ENCODE data around the gene PCDHB2. TPM values are rescaled to one million over a fixed set of nuclear protein-coding genes. Genes with fewer than 3 reads are reported as not detected.

Gene PCDHB2
- polyA plus RNA-seq (2013, experiment 1 of 2): 27.1 TPM
- 27.3 TPM for polyA plus RNA-seq (2013, experiment 2 of 2)

DNA sequence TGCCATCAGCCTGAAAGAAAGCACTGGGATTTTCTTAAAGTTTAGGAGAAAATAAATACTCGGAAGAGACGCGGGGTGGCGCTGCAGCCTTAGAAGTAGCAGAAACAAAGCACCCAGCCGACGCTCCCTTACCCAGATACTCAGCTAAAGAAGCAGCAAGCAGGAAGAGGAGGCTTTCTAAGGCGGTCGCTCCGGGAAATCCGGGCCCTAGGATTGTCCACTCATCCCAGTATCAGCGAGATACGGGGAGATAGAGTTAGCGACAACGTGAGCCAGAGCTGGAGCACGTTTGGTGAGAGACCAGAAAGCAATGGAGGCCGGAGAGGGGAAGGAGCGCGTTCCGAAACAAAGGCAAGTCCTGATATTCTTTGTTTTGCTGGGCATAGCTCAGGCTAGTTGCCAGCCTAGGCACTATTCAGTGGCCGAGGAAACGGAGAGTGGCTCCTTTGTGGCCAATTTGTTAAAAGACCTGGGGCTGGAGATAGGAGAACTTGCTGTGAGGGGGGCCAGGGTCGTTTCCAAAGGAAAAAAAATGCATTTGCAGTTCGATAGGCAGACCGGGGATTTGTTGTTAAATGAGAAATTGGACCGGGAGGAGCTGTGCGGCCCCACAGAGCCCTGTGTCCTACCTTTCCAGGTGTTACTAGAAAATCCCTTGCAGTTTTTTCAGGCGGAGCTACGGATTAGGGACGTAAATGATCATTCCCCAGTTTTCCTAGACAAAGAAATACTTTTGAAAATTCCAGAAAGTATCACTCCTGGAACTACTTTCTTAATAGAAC lies at the start of gene PCDHB2:
Gene PCDHB2 (plus strand): TSS at position 135 of the 782 bp plus-strand sequence. CDS start 176 bp downstream, at position 311.
- Histone ChIP-seq H3K4me2 (ENCODE audit: insufficient read depth, low read length, poor library complexity, severe bottlenecking) (peak within 1 kb of the TSS; percentile 49), H3K18ac (ENCODE audit: low read length) (peak within 1 kb of the TSS; percentile 90), H2BK5ac (ENCODE audit: low read length) (peak within 1 kb of the TSS; percentile 85), H4K8ac (ENCODE audit: low read depth, low read length) (peak within 1 kb of the TSS; percentile 33), H3K4me3 (ENCODE audit: low read length in 2 of 2) (peak within 1 kb of the TSS; percentile 84 to 89), H4K91ac (ENCODE audit: low read depth, low read length, poor library complexity) (no peak within 1 kb of the TSS), H3K36me3 (replicated peaks in 1 of 2; ENCODE audit: control insufficient read depth in 2 of 2, insufficient read depth in 2 of 2, low read length in 2 of 2) (peaks cover 6 to 35% of the 10 kb centered on the region in 2 donors), H3K79me1 (ENCODE audit: low read depth, low read length) (no peaks in the 10 kb centered on the region), H3K27me3 (ENCODE audit: control insufficient read depth in 3 of 3, insufficient read depth in 3 of 3, low read depth in 1 of 3, low read length in 3 of 3) (no peaks in the 10 kb centered on the region), H2BK12ac (ENCODE audit: low read length) (no peak within 1 kb of the TSS), H3K4me1 (ENCODE audit: control insufficient read depth in 2 of 2, insufficient read depth in 1 of 2, low read depth in 1 of 2, low read length in 2 of 2) (no peaks in the 10 kb centered on the region), H3K4ac (ENCODE audit: low read length) (no peak within 1 kb of the TSS), H2BK120ac (ENCODE audit: low read depth, low read length) (no peak within 1 kb of the TSS), H3K23ac (ENCODE audit: low read depth, low read length, poor library complexity) (peak within 1 kb of the TSS; percentile 16), H3K27ac (replicated peaks; ENCODE audit: low read length) (peak within 1 kb of the TSS; percentile 57), H2AFZ (ENCODE audit: low read length) (peak within 1 kb of the TSS; percentile 91), H2BK15ac (ENCODE audit: low read length) (no peak within 1 kb of the TSS), H3K9ac (ENCODE audit: low read depth, low read length, poor library complexity) (peak within 1 kb of the TSS; percentile 79), H2AK5ac (ENCODE audit: low read depth, low read length) (no peak within 1 kb of the TSS), H3K14ac (ENCODE audit: low read length) (peak within 1 kb of the TSS; percentile 1), H3K9me3 (replicated peaks in 1 of 2; ENCODE audit: control insufficient read depth in 2 of 2, insufficient read depth in 1 of 2, low read depth in 1 of 2, low read length in 2 of 2) (peaks cover 12 to 43% of the 10 kb centered on the region in 2 donors)
- no CpG with 5 or more reads among the region's 29 CpGs for WGBS, 2 donors (ENCODE audit: extremely low coverage in 2 of 2, insufficient read length in 2 of 2, insufficient replicate concordance in 1 of 2)
- DNase-seq (ENCODE audit: low spot score): peak; percentile 80

DNA sequence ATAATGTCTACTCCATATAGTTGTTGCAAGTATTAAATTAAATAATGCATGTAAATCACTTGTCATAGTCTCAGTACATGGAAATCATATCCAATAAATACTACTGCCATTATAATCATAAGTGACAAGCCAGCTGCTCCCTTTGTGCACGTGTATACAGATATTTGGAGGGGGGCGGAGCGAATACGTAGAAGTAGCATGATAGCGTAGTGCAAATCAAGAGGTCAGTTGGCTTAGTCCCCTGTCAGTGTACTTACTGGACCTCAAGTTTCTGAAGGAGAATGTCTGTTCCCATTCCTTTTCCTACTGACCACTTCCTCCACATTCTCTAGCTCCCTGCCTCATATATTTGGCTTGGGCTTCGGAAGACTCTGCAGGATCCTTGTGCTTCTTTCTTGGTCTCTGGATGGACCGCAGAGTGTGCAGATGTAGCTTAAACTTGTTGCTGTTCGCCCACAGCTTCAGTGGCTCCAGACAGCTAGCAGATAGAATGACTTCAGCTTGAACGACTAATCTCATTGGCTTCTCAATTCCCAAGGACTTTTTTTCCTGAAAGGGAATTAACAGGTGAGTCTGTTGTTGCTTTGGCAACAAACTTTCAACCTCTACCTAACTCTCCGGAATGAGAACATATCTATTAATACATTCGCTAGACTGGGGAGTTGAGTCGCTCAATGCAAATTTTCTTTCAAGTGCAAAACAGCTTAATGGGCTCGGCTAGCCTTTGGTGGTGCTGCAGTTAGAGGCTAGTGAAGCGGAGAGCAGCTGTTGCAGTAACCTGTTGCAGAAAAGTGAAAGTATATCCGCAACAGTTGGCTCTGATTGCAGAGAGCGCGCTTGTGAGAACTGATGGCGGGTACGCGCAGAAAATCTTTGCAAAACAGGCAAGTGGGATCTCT lies 43.5 kb upstream of the PCDHB2 start, which contains the start of gene PCDHB1:
Gene PCDHB1 (plus strand): TSS at position 753 of the 899 bp plus-strand sequence. CDS start 97 bp downstream, at position 850.
- H2BK15ac ChIP-seq (ENCODE audit: low read length): no peak within 1 kb of the TSS
- H4K91ac ChIP-seq (ENCODE audit: low read depth, low read length, poor library complexity): no peak within 1 kb of the TSS
- H2AFZ ChIP-seq (ENCODE audit: low read length): peak within 1 kb of the TSS; percentile 93
- H3K36me3 ChIP-seq (replicated peaks in 1 of 2; ENCODE audit: control insufficient read depth in 2 of 2, insufficient read depth in 2 of 2, low read length in 2 of 2): no peaks in the 10 kb centered on the region
- no peak within 1 kb of the TSS for H4K8ac ChIP-seq (ENCODE audit: low read depth, low read length)
- H3K18ac ChIP-seq (ENCODE audit: low read length): no peak within 1 kb of the TSS
- H2BK12ac ChIP-seq (ENCODE audit: low read length): no peak within 1 kb of the TSS
- peak; percentile 17 for DNase-seq (ENCODE audit: low spot score)
- no peak within 1 kb of the TSS for H3K14ac ChIP-seq (ENCODE audit: low read length)
- H3K4me1 ChIP-seq (ENCODE audit: control insufficient read depth in 2 of 2, insufficient read depth in 1 of 2, low read depth in 1 of 2, low read length in 2 of 2): peaks cover 4% of the 10 kb centered on the region in 2 donors
- peaks cover 2 to 11% of the 10 kb centered on the region in 2 donors for H3K9me3 ChIP-seq (replicated peaks in 1 of 2; ENCODE audit: control insufficient read depth in 2 of 2, insufficient read depth in 1 of 2, low read depth in 1 of 2, low read length in 2 of 2)
- H3K23ac ChIP-seq (ENCODE audit: low read depth, low read length, poor library complexity): no peak within 1 kb of the TSS
- H2BK5ac ChIP-seq (ENCODE audit: low read length): no peak within 1 kb of the TSS
- H3K4ac ChIP-seq (ENCODE audit: low read length): no peak within 1 kb of the TSS
- peak within 1 kb of the TSS; percentile 54 to 75 for H3K4me3 ChIP-seq (ENCODE audit: low read length in 2 of 2)
- H3K4me2 ChIP-seq (ENCODE audit: insufficient read depth, low read length, poor library complexity, severe bottlenecking): peak within 1 kb of the TSS; percentile 89
- WGBS, 2 donors (ENCODE audit: extremely low coverage in 2 of 2, insufficient read length in 2 of 2, insufficient replicate concordance in 1 of 2): no CpG with 5 or more reads among the region's 20 CpGs
- H3K27ac ChIP-seq (replicated peaks; ENCODE audit: low read length): no peak within 1 kb of the TSS
- H3K79me1 ChIP-seq (ENCODE audit: low read depth, low read length): no peaks in the 10 kb centered on the region
- no peak within 1 kb of the TSS for H2BK120ac ChIP-seq (ENCODE audit: low read depth, low read length)
- no peak within 1 kb of the TSS for H2AK5ac ChIP-seq (ENCODE audit: low read depth, low read length)
- H3K27me3 ChIP-seq (ENCODE audit: control insufficient read depth in 3 of 3, insufficient read depth in 3 of 3, low read depth in 1 of 3, low read length in 3 of 3): peaks cover 0 to 14% (median 0%) of the 10 kb centered on the region in 3 experiments
- no peak within 1 kb of the TSS for H3K9ac ChIP-seq (ENCODE audit: low read depth, low read length, poor library complexity)

DNA sequence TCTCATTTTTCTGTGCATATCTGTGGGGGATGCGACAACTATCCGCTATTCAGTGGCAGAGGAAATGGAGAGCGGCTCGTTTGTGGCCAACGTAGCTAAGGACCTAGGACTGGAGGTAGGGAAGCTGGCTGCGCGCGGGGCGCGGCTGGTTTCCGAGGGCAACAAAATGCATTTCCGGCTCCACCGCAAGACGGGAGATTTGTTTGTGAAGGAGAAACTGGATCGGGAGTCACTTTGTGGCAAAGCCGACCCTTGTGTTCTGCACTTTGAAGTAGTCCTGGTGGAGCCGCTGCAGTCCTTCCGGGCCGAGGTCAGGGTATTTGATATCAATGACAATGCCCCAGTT lies 42.9 kb upstream of the PCDHB2 start:
- Histone ChIP-seq H3K4ac (ENCODE audit: low read length) (no peak overlapping the region), H4K91ac (ENCODE audit: low read depth, low read length, poor library complexity) (no peak overlapping the region), H3K9me3 (replicated peaks in 1 of 2; ENCODE audit: control insufficient read depth in 2 of 2, insufficient read depth in 1 of 2, low read depth in 1 of 2, low read length in 2 of 2) (peaks cover 2 to 11% of the 10 kb centered on the region in 2 donors), H2AFZ (ENCODE audit: low read length) (peak overlapping the region; percentile 93), H3K4me1 (ENCODE audit: control insufficient read depth in 2 of 2, insufficient read depth in 1 of 2, low read depth in 1 of 2, low read length in 2 of 2) (peaks cover 4% of the 10 kb centered on the region in 2 donors), H3K4me3 (ENCODE audit: low read length in 2 of 2) (peak overlapping the region; percentile 54 to 75), H4K8ac (ENCODE audit: low read depth, low read length) (no peak overlapping the region), H3K9ac (ENCODE audit: low read depth, low read length, poor library complexity) (no peak overlapping the region), H3K23ac (ENCODE audit: low read depth, low read length, poor library complexity) (no peak overlapping the region), H2BK12ac (ENCODE audit: low read length) (no peak overlapping the region), H3K36me3 (replicated peaks in 1 of 2; ENCODE audit: control insufficient read depth in 2 of 2, insufficient read depth in 2 of 2, low read length in 2 of 2) (no peaks in the 10 kb centered on the region), H3K18ac (ENCODE audit: low read length) (no peak overlapping the region), H3K14ac (ENCODE audit: low read length) (no peak overlapping the region), H2BK120ac (ENCODE audit: low read depth, low read length) (no peak overlapping the region), H2AK5ac (ENCODE audit: low read depth, low read length) (no peak overlapping the region), H2BK5ac (ENCODE audit: low read length) (no peak overlapping the region), H3K79me1 (ENCODE audit: low read depth, low read length) (no peaks in the 10 kb centered on the region), H3K4me2 (ENCODE audit: insufficient read depth, low read length, poor library complexity, severe bottlenecking) (peak overlapping the region; percentile 89), H3K27me3 (ENCODE audit: control insufficient read depth in 3 of 3, insufficient read depth in 3 of 3, low read depth in 1 of 3, low read length in 3 of 3) (peaks cover 0 to 14% (median 0%) of the 10 kb centered on the region in 3 experiments), H2BK15ac (ENCODE audit: low read length) (no peak overlapping the region), H3K27ac (replicated peaks; ENCODE audit: low read length) (no peak overlapping the region)
- WGBS, 2 donors (ENCODE audit: extremely low coverage in 2 of 2, insufficient read length in 2 of 2, insufficient replicate concordance in 1 of 2): no CpG with 5 or more reads among the region's 19 CpGs
- no peak for DNase-seq (ENCODE audit: low spot score)
